GM12891 (cell line): ENCODE results near the gene WDR26.

Experiments
- DNase-seq: peaks from one replicate; pipeline ENCODE4 v3.0.0; 2011; ENCODE audit warnings: low spot score; ENCODE audit not compliant: insufficient read length
- FAIRE-seq: peaks from 2 replicates; lab custom pipeline; 2011; peaks lifted over from hg19 to GRCh38; lab: Jason Lieb, UNC
- PAX5 ChIP-seq: IDR thresholded peaks from 2 replicates; pipeline ENCODE4 v1.6.1; 2011; ENCODE audit warnings: low read length, moderate library complexity, mild to moderate bottlenecking; ENCODE audit not compliant: insufficient read depth, severe bottlenecking
- POLR2A ChIP-seq: IDR thresholded peaks from 2 replicates; pipeline ENCODE4 v1.6.1; 2011; ENCODE audit warnings: low read depth, low read length, control low read depth
- POLR2AphosphoS5 ChIP-seq: IDR thresholded peaks from 2 replicates; pipeline ENCODE4 v1.6.1; 2011; ENCODE audit warnings: low read depth, low read length, control low read depth
- POU2F2 ChIP-seq: IDR thresholded peaks from 2 replicates; pipeline ENCODE4 v1.6.1; 2011; ENCODE audit warnings: low read depth, mild to moderate bottlenecking, control low read depth, low read length, moderate library complexity
- SPI1 ChIP-seq: IDR thresholded peaks from 2 replicates; pipeline ENCODE4 v1.6.1; 2011; ENCODE audit warnings: low read depth, low read length, control low read depth
- TAF1 ChIP-seq: IDR thresholded peaks from 2 replicates; pipeline ENCODE4 v1.6.1; 2011; ENCODE audit warnings: low read depth, low read length, control low read depth

Gene WDR26

GRCh38 chr1:224378855-224379631, 55.6 kb downstream of the WDR26 start:
- DNase-seq (no peak), FAIRE-seq (peak; percentile 95)
- peak; percentile 90 for TF ChIP-seq SPI1
- no peak for TF ChIP-seq POLR2AphosphoS5
- no peak for TF ChIP-seq PAX5
- TF ChIP-seq POU2F2 = no peak

- peak; percentile 88 for FAIRE-seq
- TF ChIP-seq POLR2A = no peak
- no peak for TF ChIP-seq SPI1
- no peak for TF ChIP-seq TAF1
- no peak for TF ChIP-seq POU2F2
- no peak for TF ChIP-seq POLR2AphosphoS5
- no peak for TF ChIP-seq PAX5
- DNase-seq = no peak
These were observed 57.0 kb downstream of the WDR26 start for GRCh38 chr1:224377676-224378006.

GRCh38 chr1:224375059-224375458, 59.5 kb downstream of the WDR26 start:
- no peak for DNase-seq
- no peak for FAIRE-seq
- TF ChIP-seq POLR2AphosphoS5 = no peak
- no peak for TF ChIP-seq POLR2A
- TF ChIP-seq TAF1 = no peak
- TF ChIP-seq POU2F2 = no peak
- no peak for TF ChIP-seq SPI1
- TF ChIP-seq PAX5 = no peak

GRCh38 chr1:224373008-224373590, 61.5 kb downstream of the WDR26 start:
- no peak for DNase-seq
- TF ChIP-seq PAX5 (no peak), TAF1 (no peak), POLR2A (no peak), POLR2AphosphoS5 (no peak), POU2F2 (no peak), SPI1 (no peak)
- no peak for FAIRE-seq

- no peak for TF ChIP-seq POLR2A
- TF ChIP-seq SPI1 = no peak
- TF ChIP-seq POLR2AphosphoS5 = no peak
- TF ChIP-seq POU2F2 = no peak
- TF ChIP-seq PAX5 = no peak
- no peak for TF ChIP-seq TAF1
- no peak for FAIRE-seq
- DNase-seq = no peak
These were observed 66.2 kb downstream of the WDR26 start for GRCh38 chr1:224368409-224368808.

GRCh38 chr1:224359207-224359606, 75.4 kb downstream of the WDR26 start:
- FAIRE-seq (no peak), DNase-seq (no peak)
- TF ChIP-seq POLR2AphosphoS5 = no peak

GRCh38 chr1:224358237-224358636, 76.4 kb downstream of the WDR26 start:
- no peak for FAIRE-seq
- TF ChIP-seq TAF1 (no peak), POLR2AphosphoS5 (no peak), PAX5 (no peak), POLR2A (no peak), SPI1 (no peak), POU2F2 (no peak)

GRCh38 chr1:224357626-224358124, 76.9 kb downstream of the WDR26 start:
- TF ChIP-seq POU2F2 = no peak
- TF ChIP-seq POLR2AphosphoS5 = no peak
- no peak for TF ChIP-seq POLR2A
- no peak for TF ChIP-seq TAF1
- no peak for TF ChIP-seq SPI1
- TF ChIP-seq PAX5 = no peak
- DNase-seq = no peak
- no peak for FAIRE-seq

More at GRCh38 chr1:224358237-224358636, 76.4 kb downstream of the WDR26 start:
- DNase-seq = no peak

GRCh38 chr1:224356685-224357625, 77.6 kb downstream of the WDR26 start, which contains the start of gene CNIH4:
Gene CNIH4 (plus strand): TSS chr1:224356879. CDS start chr1:224356925, 46 bp downstream.
- TF ChIP-seq POLR2A (peak; percentile 88), PAX5 (no peak), POU2F2 (peak; percentile 67; the same call in 1 of the 2 replicates), TAF1 (peak; percentile 64), SPI1 (no peak), POLR2AphosphoS5 (peak; percentile 80)
- FAIRE-seq = peak; percentile 91
- DNase-seq = peak; percentile 93
